ENCODE results near the gene PAIP2B.

Gene PAIP2B

GRCh38 chr2:71154279-71154678 is 72.6 kb downstream of the PAIP2B start:
- no peak for TF ChIP-seq USF1 (IDR thresholded peaks at IDR 0.05)
- no peak for TF ChIP-seq RAD21 (IDR thresholded peaks at IDR 0.05; ENCODE audit: low read depth)
- TF ChIP-seq TCF12 (IDR thresholded peaks at IDR 0.05; ENCODE audit: low read depth): no peak
- TF ChIP-seq EP300 (IDR thresholded peaks at IDR 0.05; ENCODE audit: borderline replicate concordance): no peak
- no peak for TF ChIP-seq NFIC (IDR thresholded peaks at IDR 0.05)

- TF ChIP-seq TEAD4 (IDR thresholded peaks at IDR 0.05) (no peak), YY1 (IDR thresholded peaks at IDR 0.05; ENCODE audit: low read depth) (no peak), FOXM1 (IDR thresholded peaks at IDR 0.05; ENCODE audit: borderline replicate concordance, low read depth) (no peak), ZBTB7A (IDR thresholded peaks at IDR 0.05; ENCODE audit: low read depth) (no peak), REST (IDR thresholded peaks at IDR 0.05; ENCODE audit: low read depth) (no peak), NFIC (IDR thresholded peaks at IDR 0.05) (no peak), EP300 (IDR thresholded peaks at IDR 0.05; ENCODE audit: borderline replicate concordance) (no peak), TAF1 (IDR thresholded peaks at IDR 0.05; ENCODE audit: low read depth) (no peak)
Measured at GRCh38 chr2:71153585-71154224, 73.2 kb downstream of the PAIP2B start.

- no peak for TF ChIP-seq MAX (IDR thresholded peaks at IDR 0.05)
- no peak for TF ChIP-seq ZBTB7A (IDR thresholded peaks at IDR 0.05; ENCODE audit: low read depth)
- no peak for TF ChIP-seq TEAD4 (IDR thresholded peaks at IDR 0.05)
- TF ChIP-seq EP300 (IDR thresholded peaks at IDR 0.05; ENCODE audit: borderline replicate concordance): no peak
- TF ChIP-seq CEBPB (IDR thresholded peaks at IDR 0.05): no peak
- TF ChIP-seq TAF1 (IDR thresholded peaks at IDR 0.05; ENCODE audit: low read depth): no peak
Measured at GRCh38 chr2:71151620-71152019, 75.3 kb downstream of the PAIP2B start.

- TF ChIP-seq YY1 (IDR thresholded peaks at IDR 0.05; ENCODE audit: low read depth): no peak
- TF ChIP-seq FOXM1 (IDR thresholded peaks at IDR 0.05; ENCODE audit: borderline replicate concordance, low read depth): no peak
- no peak for TF ChIP-seq TAF1 (IDR thresholded peaks at IDR 0.05; ENCODE audit: low read depth)
- no peak for TF ChIP-seq USF1 (IDR thresholded peaks at IDR 0.05)
- no peak for TF ChIP-seq TCF12 (IDR thresholded peaks at IDR 0.05; ENCODE audit: low read depth)
- no peak for TF ChIP-seq CREB1 (IDR thresholded peaks at IDR 0.05; ENCODE audit: low read depth)
- no peak for TF ChIP-seq EGR1 (IDR thresholded peaks at IDR 0.05)
- no peak for TF ChIP-seq RAD21 (IDR thresholded peaks at IDR 0.05; ENCODE audit: low read depth)
- TF ChIP-seq ZBTB7A (IDR thresholded peaks at IDR 0.05; ENCODE audit: low read depth): no peak
- no peak for TF ChIP-seq REST (IDR thresholded peaks at IDR 0.05; ENCODE audit: low read depth)
- TF ChIP-seq CEBPB (IDR thresholded peaks at IDR 0.05): no peak
- TF ChIP-seq NFIC (IDR thresholded peaks at IDR 0.05): no peak
- no peak for TF ChIP-seq MAX (IDR thresholded peaks at IDR 0.05)
- TF ChIP-seq EP300 (IDR thresholded peaks at IDR 0.05; ENCODE audit: borderline replicate concordance): no peak
- TF ChIP-seq TEAD4 (IDR thresholded peaks at IDR 0.05): no peak
Measured at GRCh38 chr2:71150082-71150816, 76.7 kb downstream of the PAIP2B start.

- no peak for TF ChIP-seq TCF12 (IDR thresholded peaks at IDR 0.05; ENCODE audit: low read depth)
- TF ChIP-seq REST (IDR thresholded peaks at IDR 0.05; ENCODE audit: low read depth): no peak
Measured at GRCh38 chr2:71148506-71149063, 78.3 kb downstream of the PAIP2B start.

All from Ishikawa (cell line).